Right lobe of liver (tissue), 4 donors: ENCODE results near the gene PRRC2C.

Source experiments
- POLR2A ChIP-seq: fragments of 450-650 bp; IDR thresholded peaks from one replicate; pipeline ENCODE4 v1.6.1; 2017; ENCODE audit warnings: antibody characterized with exemption, mild to moderate bottlenecking
- TF ChIP-seq, protein P1 (sequence below), 4 donors: fragments of 200-600 bp in 3 of 4; fragments of 450-650 bp in 1 of 4; IDR thresholded peaks; one replicate each; pipeline versions ENCODE4 v1.5.1 to v1.8.0; 2016 to 2022; ENCODE audit warnings: antibody characterized with exemption in 4 of 4, mild to moderate bottlenecking in 2 of 4
- donor health status: DM: no; HTN: no; CAD: no.
- donor health status: DM: no; HTN: no; CAD: no.
- donor health status: DM: no; HTN: yes; CAD: no.

- TF ChIP-seq, protein P1, sequence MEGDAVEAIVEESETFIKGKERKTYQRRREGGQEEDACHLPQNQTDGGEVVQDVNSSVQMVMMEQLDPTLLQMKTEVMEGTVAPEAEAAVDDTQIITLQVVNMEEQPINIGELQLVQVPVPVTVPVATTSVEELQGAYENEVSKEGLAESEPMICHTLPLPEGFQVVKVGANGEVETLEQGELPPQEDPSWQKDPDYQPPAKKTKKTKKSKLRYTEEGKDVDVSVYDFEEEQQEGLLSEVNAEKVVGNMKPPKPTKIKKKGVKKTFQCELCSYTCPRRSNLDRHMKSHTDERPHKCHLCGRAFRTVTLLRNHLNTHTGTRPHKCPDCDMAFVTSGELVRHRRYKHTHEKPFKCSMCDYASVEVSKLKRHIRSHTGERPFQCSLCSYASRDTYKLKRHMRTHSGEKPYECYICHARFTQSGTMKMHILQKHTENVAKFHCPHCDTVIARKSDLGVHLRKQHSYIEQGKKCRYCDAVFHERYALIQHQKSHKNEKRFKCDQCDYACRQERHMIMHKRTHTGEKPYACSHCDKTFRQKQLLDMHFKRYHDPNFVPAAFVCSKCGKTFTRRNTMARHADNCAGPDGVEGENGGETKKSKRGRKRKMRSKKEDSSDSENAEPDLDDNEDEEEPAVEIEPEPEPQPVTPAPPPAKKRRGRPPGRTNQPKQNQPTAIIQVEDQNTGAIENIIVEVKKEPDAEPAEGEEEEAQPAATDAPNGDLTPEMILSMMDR (IDR thresholded peaks at IDR 0.05), result no peak
- no peak for TF ChIP-seq POLR2A
Measured at GRCh38 chr1:171637928-171638576, 152.7 kb downstream of the PRRC2C start.
